ENCODE results near the gene OCA2.

OCA2 gene

DNA sequence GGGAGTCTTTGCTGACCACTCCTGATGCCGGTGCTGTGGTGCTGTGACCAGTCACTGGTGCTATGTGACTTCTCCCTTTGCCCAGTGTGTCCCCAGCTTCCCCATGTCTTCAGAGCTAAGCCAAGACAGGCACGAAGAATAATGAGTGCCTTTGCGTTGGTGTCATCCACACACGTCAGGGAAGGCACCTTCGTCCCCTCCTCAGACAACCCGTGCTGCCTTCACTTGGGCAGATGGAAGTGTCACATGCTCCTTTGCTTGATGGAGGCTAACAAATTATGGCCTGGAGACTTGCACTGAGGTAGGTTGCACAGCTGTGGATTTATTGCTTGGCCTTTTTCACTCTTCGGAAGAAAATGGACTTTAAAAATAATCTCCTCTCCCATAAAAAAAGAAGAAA, 291.8 kb downstream of the OCA2 start:
- in situ Hi-C loops (cut with HindIII; ENCODE audit: low pct_ligation_motif_present, low sequenced_read_pairs), result no loop called here
- no peaks in the 10 kb centered on the region for H3K36me3 ChIP-seq (replicated peaks)
- TF ChIP-seq, protein P1, sequence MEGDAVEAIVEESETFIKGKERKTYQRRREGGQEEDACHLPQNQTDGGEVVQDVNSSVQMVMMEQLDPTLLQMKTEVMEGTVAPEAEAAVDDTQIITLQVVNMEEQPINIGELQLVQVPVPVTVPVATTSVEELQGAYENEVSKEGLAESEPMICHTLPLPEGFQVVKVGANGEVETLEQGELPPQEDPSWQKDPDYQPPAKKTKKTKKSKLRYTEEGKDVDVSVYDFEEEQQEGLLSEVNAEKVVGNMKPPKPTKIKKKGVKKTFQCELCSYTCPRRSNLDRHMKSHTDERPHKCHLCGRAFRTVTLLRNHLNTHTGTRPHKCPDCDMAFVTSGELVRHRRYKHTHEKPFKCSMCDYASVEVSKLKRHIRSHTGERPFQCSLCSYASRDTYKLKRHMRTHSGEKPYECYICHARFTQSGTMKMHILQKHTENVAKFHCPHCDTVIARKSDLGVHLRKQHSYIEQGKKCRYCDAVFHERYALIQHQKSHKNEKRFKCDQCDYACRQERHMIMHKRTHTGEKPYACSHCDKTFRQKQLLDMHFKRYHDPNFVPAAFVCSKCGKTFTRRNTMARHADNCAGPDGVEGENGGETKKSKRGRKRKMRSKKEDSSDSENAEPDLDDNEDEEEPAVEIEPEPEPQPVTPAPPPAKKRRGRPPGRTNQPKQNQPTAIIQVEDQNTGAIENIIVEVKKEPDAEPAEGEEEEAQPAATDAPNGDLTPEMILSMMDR (IDR thresholded peaks at IDR 0.05; ENCODE audit: low read depth, low read length, missing control alignments), result no peak
- DNase-seq, result no peak
- no peaks in the 10 kb centered on the region for H3K27me3 ChIP-seq (replicated peaks)
- no peak overlapping the region for H3K4me3 ChIP-seq (ENCODE audit: low read depth, low read length)
- H3K27ac ChIP-seq, result no peak overlapping the region

DNA sequence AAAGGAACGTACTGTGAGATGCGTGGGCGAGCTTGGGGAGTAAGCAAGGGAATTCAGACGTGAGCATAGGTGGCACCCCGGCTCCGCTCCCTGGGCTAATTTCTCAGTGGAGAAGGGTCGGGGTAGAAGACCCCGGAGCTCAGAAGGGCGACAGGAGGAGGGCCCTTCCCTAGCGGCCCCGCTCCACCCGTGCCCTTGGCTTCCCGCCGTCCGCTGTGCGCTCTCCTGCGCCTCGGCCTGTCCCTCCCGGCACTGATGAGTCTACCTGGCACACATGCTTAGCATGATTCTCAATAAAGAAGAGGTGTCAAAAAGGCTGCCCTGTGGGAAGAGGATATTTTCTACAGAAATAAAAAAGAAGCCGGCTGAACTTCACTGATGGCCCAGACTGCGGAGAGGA, 292.7 kb downstream of the OCA2 start:
- Histone ChIP-seq H3K27ac (no peak overlapping the region), H3K4me3 (ENCODE audit: low read depth, low read length) (no peak overlapping the region), H3K36me3 (replicated peaks) (no peaks in the 10 kb centered on the region), H3K27me3 (replicated peaks) (no peaks in the 10 kb centered on the region)
- in situ Hi-C loops (cut with HindIII; ENCODE audit: low pct_ligation_motif_present, low sequenced_read_pairs), result no loop called here
- no peak for DNase-seq
- TF ChIP-seq, protein P1 (IDR thresholded peaks at IDR 0.05; ENCODE audit: low read depth, low read length, missing control alignments), result no peak

DNA sequence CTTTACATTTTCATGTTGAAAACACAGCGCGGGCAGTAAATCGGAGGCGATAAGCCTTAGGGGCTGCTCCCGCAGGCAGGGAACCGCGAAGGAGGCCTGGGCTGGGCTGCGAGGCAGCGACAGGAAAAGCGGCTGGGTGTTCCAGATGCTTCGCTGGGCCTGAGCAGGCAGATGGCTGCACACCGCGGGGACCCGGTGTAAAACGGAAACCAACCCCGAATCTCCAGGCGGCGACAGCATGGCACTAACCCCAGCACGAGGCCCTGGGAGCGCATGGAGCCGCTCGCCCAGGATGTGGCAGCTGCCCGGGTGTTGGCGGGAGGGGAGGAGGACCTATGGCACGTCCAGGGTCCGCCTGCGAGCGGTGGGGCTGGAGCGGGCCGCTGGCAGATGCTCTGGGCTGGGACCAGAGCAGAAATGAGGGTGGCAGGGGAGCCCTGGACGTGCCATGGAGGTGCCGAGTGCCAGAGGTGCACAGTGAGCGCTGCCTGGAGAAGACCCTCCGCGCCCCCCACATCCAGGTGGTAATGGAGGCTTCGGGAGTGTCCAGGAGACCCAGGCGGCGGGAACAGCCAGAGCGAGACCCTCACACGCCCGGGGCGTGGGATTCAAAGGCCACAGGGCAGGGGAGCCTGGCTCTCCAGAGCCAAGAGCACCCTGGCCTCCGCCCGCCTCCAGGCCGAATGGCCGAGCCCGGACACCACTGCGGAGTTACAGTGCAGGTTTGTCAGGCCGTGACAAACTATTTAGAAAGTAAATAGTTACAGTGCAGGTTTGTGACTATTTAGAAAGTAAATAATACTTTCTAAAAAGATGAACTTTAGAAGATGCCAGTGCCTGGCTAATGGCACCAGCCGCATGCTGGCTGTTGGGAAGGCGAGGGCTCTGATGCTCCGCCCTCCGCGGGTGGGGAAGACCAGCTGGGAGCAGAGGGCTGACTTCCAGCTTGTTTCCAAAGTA, 293.6 kb downstream of the OCA2 start:
- no peak for DNase-seq
- Histone ChIP-seq H3K27ac (no peak overlapping the region), H3K4me3 (ENCODE audit: low read depth, low read length) (no peak overlapping the region), H3K36me3 (replicated peaks) (no peaks in the 10 kb centered on the region), H3K27me3 (replicated peaks) (no peaks in the 10 kb centered on the region)
- TF ChIP-seq, protein P1 (IDR thresholded peaks at IDR 0.05; ENCODE audit: low read depth, low read length, missing control alignments), result no peak
- in situ Hi-C loops (cut with HindIII; ENCODE audit: low pct_ligation_motif_present, low sequenced_read_pairs), result no loop called here

DNA sequence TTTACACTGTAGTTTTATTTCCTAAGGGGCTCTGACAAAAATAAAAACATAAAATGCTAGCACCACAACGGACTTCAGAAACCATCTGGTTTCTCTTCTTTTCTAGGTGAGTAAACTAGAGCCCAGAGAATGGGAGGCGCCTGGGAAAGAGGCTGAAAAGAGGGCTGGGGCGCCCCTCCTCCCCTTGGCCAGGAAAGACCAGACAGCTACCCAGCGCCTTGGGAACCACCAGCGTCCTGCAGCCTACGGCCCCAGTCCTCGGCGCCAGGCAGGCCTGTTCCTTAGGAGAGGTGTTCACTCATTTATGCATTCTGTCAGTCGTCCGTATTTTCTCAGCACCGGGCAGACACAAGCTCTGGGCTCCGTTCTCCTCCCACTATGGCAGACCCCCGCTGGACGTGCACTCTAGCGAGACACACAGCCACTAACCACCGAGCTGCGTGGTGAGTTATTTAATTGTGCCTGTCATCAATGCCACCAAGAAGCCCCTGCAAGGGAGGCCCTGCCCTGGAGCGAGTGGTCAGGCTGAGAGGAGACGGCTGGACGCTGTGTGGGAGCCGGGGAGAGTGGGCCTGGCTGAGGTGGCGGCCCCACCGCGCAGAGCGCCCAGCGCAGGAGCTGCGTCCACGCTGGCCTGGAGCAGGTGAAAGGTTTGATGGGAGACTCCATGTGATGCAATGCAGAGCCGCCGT, 294.4 kb downstream of the OCA2 start:
- Histone ChIP-seq H3K36me3 (replicated peaks) (no peaks in the 10 kb centered on the region), H3K4me3 (ENCODE audit: low read depth, low read length) (no peak overlapping the region), H3K27ac (no peak overlapping the region), H3K27me3 (replicated peaks) (no peaks in the 10 kb centered on the region)
- in situ Hi-C loops (cut with HindIII; ENCODE audit: low pct_ligation_motif_present, low sequenced_read_pairs), result no loop called here
- TF ChIP-seq, protein P1 (IDR thresholded peaks at IDR 0.05; ENCODE audit: low read depth, low read length, missing control alignments), result no peak
- DNase-seq, result no peak

DNA sequence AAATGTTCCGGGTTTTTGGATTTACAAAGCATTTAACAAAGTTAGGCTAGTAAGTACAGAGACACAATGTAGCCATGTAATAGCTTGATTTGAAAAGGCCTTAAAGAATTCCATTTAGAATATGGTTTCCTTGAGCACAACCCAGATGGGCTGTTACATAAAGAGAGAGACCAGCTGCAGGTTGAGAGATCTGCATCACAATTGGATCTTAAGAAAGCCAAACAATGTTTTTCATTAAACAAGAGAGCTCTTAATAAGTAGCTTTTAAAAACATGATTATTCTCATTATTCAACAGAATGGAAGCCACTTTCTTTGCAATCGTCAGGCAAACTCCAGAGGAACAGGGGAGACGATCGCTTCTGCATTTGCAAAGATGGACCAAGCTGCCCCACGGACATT, 300.3 kb downstream of the OCA2 start:
- TF ChIP-seq, protein P1 (IDR thresholded peaks at IDR 0.05; ENCODE audit: low read depth, low read length, missing control alignments), result no peak
- no peak for DNase-seq
- Histone ChIP-seq H3K4me3 (ENCODE audit: low read depth, low read length) (no peak overlapping the region), H3K36me3 (replicated peaks) (no peaks in the 10 kb centered on the region), H3K27ac (no peak overlapping the region), H3K27me3 (replicated peaks) (no peaks in the 10 kb centered on the region)
- in situ Hi-C loops (cut with HindIII; ENCODE audit: low pct_ligation_motif_present, low sequenced_read_pairs), result no loop called here
